KOPT-K1 (cell line): Measurements from ENCODE around the gene HOXB1.

Experiments
- H3K27ac ChIP-seq: fragments of 200-600 bp; sonication (generic); 2 replicates; pipeline ENCODE4 v1.5.1; 2016; ENCODE audit warnings: antibody characterized with exemption, mild to moderate bottlenecking, low read depth, low read length; ENCODE audit not compliant: poor library complexity, severe bottlenecking
- H3K36me3 ChIP-seq: fragments of 200-600 bp; sonication (generic); 2 replicates; pipeline ENCODE4 v1.5.1; 2017; ENCODE audit warnings: antibody characterized with exemption, mild to moderate bottlenecking, low read length, moderate library complexity; ENCODE audit not compliant: insufficient read depth
- H3K9me3 ChIP-seq: fragments of 200-600 bp; sonication (generic); 2 replicates; pipeline ENCODE4 v1.5.1; 2017; ENCODE audit warnings: antibody characterized with exemption, low read length, mild to moderate bottlenecking; ENCODE audit not compliant: insufficient read depth, poor library complexity, severe bottlenecking

HOXB1 gene

DNA sequence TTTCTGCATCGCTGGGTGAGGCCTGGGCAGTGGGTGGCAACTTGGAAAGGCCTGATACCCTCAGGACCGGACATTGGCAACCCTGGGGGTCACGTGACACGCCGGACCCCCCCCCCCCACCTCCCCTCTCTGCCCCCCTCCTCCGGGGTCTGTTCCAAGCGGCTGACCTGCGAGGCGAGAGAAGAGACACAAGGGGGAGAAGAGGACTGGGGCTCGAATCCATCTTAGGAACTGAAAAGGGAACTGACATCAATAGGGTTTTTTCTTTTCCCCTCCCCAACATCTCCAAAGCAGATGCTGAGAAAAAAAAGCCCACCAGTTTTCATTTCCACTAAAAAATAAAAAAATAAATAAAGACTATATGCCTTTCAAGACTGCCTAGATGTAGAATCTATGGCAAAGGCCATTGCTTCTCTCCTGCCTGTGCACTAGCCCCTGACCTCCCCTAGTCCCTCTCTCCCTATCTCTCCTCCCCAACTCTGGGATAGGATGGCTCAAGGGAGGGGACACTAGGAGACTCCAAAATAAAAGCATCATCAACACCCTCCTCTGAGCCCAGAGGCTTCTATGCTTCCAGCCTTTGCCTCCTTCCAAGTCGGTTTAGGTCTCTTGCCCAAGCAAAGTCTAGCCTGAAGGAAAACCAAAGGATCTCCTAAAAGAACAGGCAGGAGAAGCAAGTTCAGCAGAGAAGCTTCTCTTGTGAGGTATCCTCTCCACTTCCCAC, 21.8 kb upstream of the HOXB1 start:
- H3K27ac ChIP-seq, result no peak overlapping the region
- peaks cover 18% of the 10 kb centered on the region for H3K36me3 ChIP-seq

DNA sequence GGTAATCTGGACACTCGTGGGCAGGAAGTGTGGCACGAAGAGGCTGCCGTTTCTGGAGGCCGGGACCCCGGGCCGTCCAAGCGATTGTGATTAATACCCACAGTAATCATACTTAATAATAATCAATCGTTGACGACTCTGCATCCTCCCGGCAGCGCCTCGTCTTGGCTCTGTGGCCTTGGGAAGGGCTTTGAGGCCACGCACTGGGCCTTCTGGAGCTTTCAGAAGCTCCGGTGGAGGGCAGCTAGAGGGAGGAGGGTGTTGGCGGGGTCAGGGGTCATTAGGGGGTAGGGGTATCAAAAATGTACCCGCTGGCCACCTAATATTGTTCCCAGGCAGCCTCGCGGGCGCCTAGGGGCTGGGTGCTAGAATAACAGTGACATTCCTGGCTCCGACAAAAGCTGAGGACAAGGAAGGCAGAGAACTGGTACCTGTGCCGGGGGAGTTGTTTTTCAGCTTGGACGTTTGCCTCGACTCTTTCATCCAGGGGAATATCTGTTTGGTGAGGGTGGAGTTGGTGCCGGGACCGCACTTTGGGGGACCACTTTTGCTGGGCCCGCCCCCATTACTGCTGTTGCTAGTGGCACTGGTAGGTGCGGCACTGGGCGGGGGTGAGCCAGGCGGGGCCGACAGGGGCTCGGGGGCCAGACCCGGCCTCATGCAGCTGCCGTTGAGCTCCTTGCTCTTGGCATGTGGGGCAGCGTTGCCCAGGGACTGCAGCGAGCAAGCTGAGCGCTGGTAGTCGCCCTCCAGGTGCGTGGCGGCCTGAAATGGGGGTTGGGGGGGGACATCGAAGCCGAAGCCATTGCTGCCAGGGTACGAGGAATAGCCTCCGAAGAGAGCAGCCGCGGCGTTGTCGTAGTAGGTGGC, 21.0 kb upstream of the HOXB1 start:
- peaks cover 18% of the 10 kb centered on the region for H3K36me3 ChIP-seq

More for the DNA sequence above, 21.8 kb upstream of the HOXB1 start:
- no peaks in the 10 kb centered on the region for H3K9me3 ChIP-seq

GRCh38 chr17:48551214-48551555, 20.4 kb upstream of the HOXB1 start:
- no peak overlapping the region for H3K27ac ChIP-seq
- no peaks in the 10 kb centered on the region for H3K9me3 ChIP-seq
- H3K36me3 ChIP-seq, result peaks cover 18% of the 10 kb centered on the region

More for the DNA sequence above, 21.0 kb upstream of the HOXB1 start:
- no peaks in the 10 kb centered on the region for H3K9me3 ChIP-seq
- no peak overlapping the region for H3K27ac ChIP-seq

GRCh38 chr17:48550502-48551213, 19.8 kb upstream of the HOXB1 start:
- H3K9me3 ChIP-seq, result no peaks in the 10 kb centered on the region
- H3K27ac ChIP-seq, result no peak overlapping the region
- peaks cover 18% of the 10 kb centered on the region for H3K36me3 ChIP-seq

DNA sequence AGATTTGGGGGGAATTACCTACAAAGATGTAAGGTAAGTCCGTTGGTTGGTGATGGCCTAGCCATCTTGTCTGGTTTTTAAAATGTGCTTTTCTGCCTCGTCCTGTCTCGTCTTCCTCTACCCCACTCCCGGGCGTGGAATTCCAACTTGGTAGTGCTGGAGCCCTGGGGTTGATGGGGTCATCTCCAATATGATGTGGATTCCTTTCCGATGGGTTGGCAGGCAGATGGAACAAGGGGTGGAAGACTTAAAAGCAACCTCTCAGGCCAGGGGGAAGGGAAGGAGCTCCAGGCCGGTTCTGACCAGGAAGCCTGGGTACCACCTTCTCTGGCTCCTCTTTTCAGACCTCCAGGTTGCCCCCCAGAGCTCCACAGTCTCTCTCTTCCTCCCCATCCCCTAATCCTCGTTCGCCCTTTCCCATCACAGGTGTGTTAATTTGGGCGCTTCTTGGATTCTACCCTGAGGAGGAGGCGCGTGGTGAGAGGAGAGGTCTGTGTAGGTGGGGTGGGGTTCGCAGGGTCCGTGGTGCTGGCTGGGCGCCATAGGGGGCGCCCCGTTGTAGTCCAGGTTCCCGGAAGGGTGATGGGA, 19.2 kb upstream of the HOXB1 start:
- Histone ChIP-seq H3K27ac (no peak overlapping the region), H3K36me3 (peaks cover 18% of the 10 kb centered on the region), H3K9me3 (no peaks in the 10 kb centered on the region)

GRCh38 chr17:48549281-48549630, 18.4 kb upstream of the HOXB1 start:
- Histone ChIP-seq H3K9me3 (no peaks in the 10 kb centered on the region), H3K36me3 (peaks cover 18% of the 10 kb centered on the region), H3K27ac (no peak overlapping the region)

DNA sequence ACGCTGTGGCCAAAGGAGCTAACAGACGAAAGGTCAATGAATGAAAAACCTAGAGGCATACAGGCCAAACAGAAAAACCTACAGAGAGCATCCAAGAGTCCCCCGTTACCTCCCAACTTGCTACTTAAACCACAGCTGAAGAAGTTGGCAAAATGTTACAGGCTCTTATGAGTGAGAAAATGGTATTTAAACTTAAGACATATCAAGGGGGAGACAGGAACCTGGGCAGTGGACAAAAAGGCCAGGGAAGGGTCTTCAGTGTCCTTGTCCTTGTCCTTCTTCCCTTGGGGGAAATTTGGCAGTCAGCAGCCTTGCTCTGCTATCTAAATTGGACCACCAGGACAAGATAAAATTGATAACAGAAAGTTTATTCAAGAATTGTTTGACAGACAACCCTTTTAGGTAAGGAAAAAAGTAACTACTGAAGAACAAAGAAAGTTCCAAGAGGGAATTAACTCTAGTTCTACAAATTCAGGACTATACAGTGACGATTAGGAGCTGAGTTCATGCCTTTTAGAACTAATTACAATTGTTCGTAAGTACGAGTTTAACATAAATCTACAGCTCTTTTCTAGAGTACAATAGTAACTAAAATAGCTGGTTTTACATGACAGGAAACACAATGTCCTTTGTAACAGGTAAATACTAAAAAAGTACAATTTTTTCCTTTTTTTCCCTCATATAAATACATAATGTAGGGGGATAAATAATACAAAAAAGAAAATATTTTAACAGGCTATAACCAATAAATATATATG, 17.9 kb upstream of the HOXB1 start:
- peak overlapping the region; percentile 58 for H3K27ac ChIP-seq
- H3K36me3 ChIP-seq, result peaks cover 18% of the 10 kb centered on the region
- H3K9me3 ChIP-seq, result no peaks in the 10 kb centered on the region

- Histone ChIP-seq H3K36me3 (peaks cover 18% of the 10 kb centered on the region), H3K9me3 (no peaks in the 10 kb centered on the region), H3K27ac (peak overlapping the region; percentile 58)
Measured at GRCh38 chr17:48547808-48548522, 17.2 kb upstream of the HOXB1 start.

DNA sequence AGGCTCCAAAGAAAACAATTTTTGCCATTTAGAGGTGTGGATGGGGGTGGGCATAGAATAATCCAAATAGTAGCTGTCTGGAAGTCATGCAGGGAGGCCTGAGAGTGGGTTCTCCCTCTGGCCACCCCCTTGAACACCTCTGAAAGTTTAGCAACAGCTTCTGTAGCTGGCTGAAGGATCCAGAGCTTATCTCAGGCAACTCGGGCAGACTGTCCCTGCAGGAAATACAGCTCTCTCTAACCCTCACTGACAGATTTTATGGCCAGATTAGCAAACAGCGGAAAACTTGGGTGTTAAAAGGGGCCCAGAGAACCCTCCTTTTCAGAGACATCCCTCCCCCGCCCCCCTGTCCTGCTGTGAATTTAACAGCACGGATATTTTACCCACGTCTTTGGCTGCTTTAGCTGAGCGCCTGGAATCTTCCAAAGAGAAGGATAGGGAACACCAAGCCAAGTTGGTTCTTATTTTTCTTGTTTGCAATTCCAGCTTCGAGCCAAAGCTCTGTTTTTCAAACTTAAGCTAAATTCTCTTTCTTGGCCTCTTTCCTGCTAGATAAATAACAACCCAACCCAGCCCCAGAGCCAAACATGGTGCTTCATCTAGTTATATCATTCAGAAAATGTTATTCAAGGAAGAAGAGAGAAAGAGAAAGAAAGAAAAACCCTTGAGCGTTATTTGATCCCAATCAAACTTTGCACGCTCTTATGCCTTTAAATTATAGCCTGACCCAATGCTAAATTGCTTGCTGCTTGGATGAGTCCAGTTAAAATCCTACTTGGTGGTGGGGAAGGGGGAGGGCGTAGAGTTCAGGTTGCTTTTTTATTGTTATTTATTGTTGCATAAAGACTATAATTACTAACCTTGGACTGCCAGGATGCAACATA, 16.4 kb upstream of the HOXB1 start:
- Histone ChIP-seq H3K36me3 (peaks cover 17% of the 10 kb centered on the region), H3K27ac (peak overlapping the region; percentile 58), H3K9me3 (no peaks in the 10 kb centered on the region)

DNA sequence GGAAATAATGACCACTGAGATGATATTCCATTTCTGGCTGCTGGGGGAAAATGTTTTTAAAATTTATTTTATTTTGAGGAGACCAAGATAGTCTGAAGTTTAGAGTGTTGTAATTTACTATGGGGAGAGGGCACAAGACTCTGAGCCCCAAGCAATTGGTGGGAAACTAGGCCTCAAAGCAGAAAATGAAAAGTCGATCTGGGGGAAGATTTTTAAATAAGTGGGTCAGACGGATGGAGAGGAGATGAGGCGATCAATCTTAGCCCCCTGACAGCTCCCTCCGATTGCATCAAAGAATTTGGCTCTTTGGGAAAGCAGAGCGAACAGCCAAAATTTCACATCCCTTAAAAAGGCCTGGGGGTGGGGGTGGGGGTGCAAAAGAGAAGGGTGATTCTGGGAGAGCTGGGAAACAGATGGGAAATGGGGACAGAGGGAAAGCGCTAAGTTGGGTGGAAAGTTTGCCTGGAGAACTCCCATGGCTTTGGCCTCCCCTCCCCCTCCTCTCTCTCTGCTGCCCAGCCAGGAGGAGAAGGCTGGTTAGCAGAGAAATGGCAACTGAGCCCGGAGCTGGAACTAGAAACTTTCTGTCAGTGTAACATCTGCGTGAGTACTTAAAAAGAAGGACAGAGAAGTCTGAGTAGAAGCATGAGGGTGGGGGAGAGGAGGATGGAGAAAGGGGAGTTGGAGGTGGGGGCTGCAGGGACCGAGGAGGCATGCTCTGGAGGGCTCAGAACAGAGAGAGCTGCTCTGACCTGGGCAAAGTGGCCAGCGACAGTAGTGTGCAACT, 15.5 kb upstream of the HOXB1 start:
- H3K27ac ChIP-seq, result peak overlapping the region; percentile 58
- H3K9me3 ChIP-seq, result no peaks in the 10 kb centered on the region
- H3K36me3 ChIP-seq, result peaks cover 11% of the 10 kb centered on the region

DNA sequence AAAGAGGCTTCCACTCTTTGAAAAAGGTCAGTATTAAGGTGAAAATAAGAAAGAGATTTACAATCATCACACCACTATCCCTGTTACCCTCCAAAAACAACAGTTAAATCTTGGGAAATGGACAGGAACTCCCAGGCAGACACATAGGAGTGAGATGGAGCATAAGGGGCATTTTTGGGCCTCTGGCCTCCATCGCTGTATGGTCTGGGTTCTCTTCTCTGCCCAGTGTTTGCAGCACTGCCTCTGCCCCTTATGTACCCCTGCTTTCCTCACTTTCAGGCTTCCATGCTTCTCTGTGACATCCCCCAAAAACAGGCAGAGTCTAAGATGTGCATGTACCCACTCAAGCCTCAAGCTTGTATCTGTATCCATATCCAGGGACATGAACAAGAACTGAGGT, 14.7 kb upstream of the HOXB1 start:
- Histone ChIP-seq H3K36me3 (peaks cover 9% of the 10 kb centered on the region), H3K27ac (peak overlapping the region; percentile 42), H3K9me3 (no peaks in the 10 kb centered on the region)

DNA sequence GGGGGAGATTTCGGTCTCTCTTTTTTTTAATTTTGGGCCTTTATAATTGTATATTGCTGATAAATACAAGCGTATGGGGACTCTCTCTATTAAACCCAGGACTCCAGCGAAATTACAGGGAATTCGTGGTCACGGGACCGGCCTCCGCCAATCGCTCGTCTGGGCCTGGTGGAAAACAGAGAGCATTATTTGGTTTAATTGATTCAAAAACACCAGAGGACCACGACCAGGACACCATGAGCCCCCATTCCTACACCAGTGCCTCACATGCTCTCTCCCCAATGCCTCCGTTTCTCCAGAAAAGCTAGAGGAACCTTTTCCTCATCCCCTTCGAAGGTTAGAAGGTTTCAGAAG, 14.2 kb upstream of the HOXB1 start, which contains the start of gene HOXB2:
TSS of gene HOXB2 (minus strand) at position 88 of the 354 bp plus-strand sequence. CDS start 198 bp downstream, outside the sequence.
- Histone ChIP-seq H3K27ac (peak within 1 kb of the TSS; percentile 47), H3K36me3 (peaks cover 3% of the 10 kb centered on the region), H3K9me3 (no peaks in the 10 kb centered on the region)
